MCF 10A (cell line): Measurements from ENCODE around the gene NR2F1-AS1. TPM values are rescaled to one million over a fixed set of nuclear protein-coding genes. Genes with fewer than 3 reads are reported as not detected.
A peak's percentile ranks its signal among the peaks of the same experiment; 100 is the strongest.
"Not testable (repeated sequence)": the region's sequence is repeated elsewhere in the genome, so short reads cannot be mapped to it uniquely, and the experiment has no call there.

Source experiments
- BruUV-seq: library from RNA; stranded (reverse); fragments of 400-500 nt; replicated peaks from 2 replicates; lab custom pipeline; 2021; lab: Mats Ljungman, UMichigan
- CTCF ChIA-PET: fragments of 300-600 bp; sonication (Branson Sonifier 250); formaldehyde crosslinking; extraction: SDS; loops from one replicate; lab custom pipeline; 2021; ENCODE audit warnings: antibody characterized with exemption, inconsistent platforms; lab: Yijun Ruan, JAX
- POLR2A ChIA-PET: fragments of 300-600, 350-650 bp; sonication (Branson Sonifier 250); formaldehyde crosslinking; extraction: SDS; loops from one replicate; lab custom pipeline; 2020; ENCODE audit warnings: antibody characterized with exemption, inconsistent platforms; lab: Yijun Ruan, JAX
- DNase-seq: peaks from one replicate; pipeline ENCODE4 v3.0.0-alpha.2; 2018; ENCODE audit not compliant: unreplicated experiment
- H3K27ac Mint-ChIP-seq: one replicate; pipeline ENCODE4 v1.8.0; 2022; ENCODE audit warnings: mild to moderate bottlenecking, low read depth, mixed read lengths; ENCODE audit not compliant: unreplicated experiment
- H3K27me3 Mint-ChIP-seq: one replicate; pipeline ENCODE4 v1.8.0; 2022; ENCODE audit warnings: mixed read lengths; ENCODE audit not compliant: insufficient read depth, unreplicated experiment
- H3K36me3 Mint-ChIP-seq: one replicate; pipeline ENCODE4 v1.8.0; 2022; ENCODE audit warnings: mild to moderate bottlenecking, moderate library complexity, mixed read lengths; ENCODE audit not compliant: insufficient read depth, unreplicated experiment
- H3K4me1 Mint-ChIP-seq: one replicate; pipeline ENCODE4 v1.8.0; 2022; ENCODE audit warnings: mixed read lengths; ENCODE audit not compliant: insufficient read depth, unreplicated experiment
- H3K4me3 Mint-ChIP-seq: one replicate; pipeline ENCODE4 v1.8.0; 2022; ENCODE audit warnings: mild to moderate bottlenecking, moderate library complexity, mixed read lengths; ENCODE audit not compliant: unreplicated experiment
- H3K9me3 Mint-ChIP-seq: one replicate; pipeline ENCODE4 v1.8.0; 2022; ENCODE audit warnings: mixed read lengths; ENCODE audit not compliant: unreplicated experiment
- CTCF ChIP-seq: fragments of 200-600 bp; IDR thresholded peaks from one replicate; pipeline ENCODE4 v1.8.0; 2022; ENCODE audit warnings: antibody characterized with exemption, mild to moderate bottlenecking; ENCODE audit not compliant: unreplicated experiment
- intact Hi-C: fragments of 100-400 bp; cut with micrococcal nuclease; formaldehyde crosslinking; loops from 2 replicates; pipeline ENCODE4 v1.14.1; 2022
- total RNA-seq: library from RNA; stranded (reverse); gene quantifications from 2 replicates; pipeline ENCODE4 v1.2.3, GENCODE V29; 2022

The NR2F1-AS1 gene
- total RNA-seq, 1 experiment from 2014 or later = 3.2 TPM

DNA sequence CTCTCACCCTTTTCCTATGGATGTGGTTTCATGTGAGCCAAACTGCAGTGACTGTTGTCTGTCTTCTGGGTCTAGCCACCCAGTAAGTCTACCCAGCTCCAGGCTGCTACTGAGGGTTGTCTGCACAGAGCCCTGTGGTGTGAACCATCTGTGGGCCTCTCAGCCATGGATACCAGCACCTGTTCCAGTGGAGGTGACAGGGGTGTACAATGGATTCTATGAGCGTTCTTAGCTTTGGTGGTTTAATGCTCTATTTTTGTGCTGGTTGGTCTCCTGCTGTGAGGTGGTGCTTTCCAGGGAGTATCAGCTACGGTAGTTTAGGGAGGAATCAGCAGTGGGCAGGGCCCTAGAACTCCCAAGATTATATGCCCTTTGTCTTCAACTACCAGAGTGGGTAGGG, 186.7 kb downstream of the NR2F1-AS1 start:
- Mint-ChIP-seq H3K4me1 (no peaks in the 10 kb centered on the region), H3K9me3 (peaks cover 8% of the 10 kb centered on the region), H3K36me3 (no peaks in the 10 kb centered on the region), H3K4me3 (no peak overlapping the region), H3K27ac (no peak overlapping the region), H3K27me3 (no peaks in the 10 kb centered on the region)
- DNase-seq = no peak
- ChIA-PET CTCF (interaction anchor here (0.6 kb wide), 2 partner anchors 302 to 1015 kb away, joined by 3 to 4 read pairs; no protein-coding TSS in a partner anchor), POLR2A (no interaction called here)
- no peak for TF ChIP-seq CTCF
- intact Hi-C loops = no loop called here
- BruUV-seq = no TSS peak

GRCh38 chr5:93391169-93391568, 189.8 kb downstream of the NR2F1-AS1 start:
- H3K4me1 Mint-ChIP-seq, H3K36me3 Mint-ChIP-seq, H3K27ac Mint-ChIP-seq, H3K4me3 Mint-ChIP-seq, DNase-seq, H3K9me3 Mint-ChIP-seq, intact Hi-C loops, CTCF ChIA-PET, H3K27me3 Mint-ChIP-seq, BruUV-seq, POLR2A ChIA-PET: not testable (repeated sequence)

GRCh38 chr5:93385655-93386054, 195.4 kb downstream of the NR2F1-AS1 start:
- BruUV-seq = no TSS peak
- H3K4me3 Mint-ChIP-seq = no peak overlapping the region
- peak; percentile 37 for DNase-seq
- H3K9me3 Mint-ChIP-seq = no peaks in the 10 kb centered on the region
- ChIA-PET POLR2A (interaction anchor here (0.6 kb wide), 1 partner anchor 12 kb away, joined by 3 read pairs; no protein-coding TSS in a partner anchor), CTCF (no interaction called here)
- H3K36me3 Mint-ChIP-seq = no peaks in the 10 kb centered on the region
- intact Hi-C loops = no loop called here
- no peak for TF ChIP-seq CTCF
- H3K4me1 Mint-ChIP-seq = no peaks in the 10 kb centered on the region
- H3K27ac Mint-ChIP-seq = no peak overlapping the region
- H3K27me3 Mint-ChIP-seq = no peaks in the 10 kb centered on the region

GRCh38 chr5:93384995-93385394, 196.0 kb downstream of the NR2F1-AS1 start:
- Mint-ChIP-seq H3K27ac (no peak overlapping the region), H3K36me3 (no peaks in the 10 kb centered on the region), H3K9me3 (no peaks in the 10 kb centered on the region), H3K4me3 (no peak overlapping the region), H3K27me3 (no peaks in the 10 kb centered on the region), H3K4me1 (no peaks in the 10 kb centered on the region)
- CTCF ChIA-PET = interaction anchor here (1.1 kb wide), 1 partner anchor 10 kb away, joined by 3 read pairs; no protein-coding TSS in a partner anchor
- POLR2A ChIA-PET = interaction anchor here (0.7 kb wide), 1 partner anchor 658 kb away, joined by 3 read pairs; no protein-coding TSS in a partner anchor
- no peak for DNase-seq
- no TSS peak for BruUV-seq
- intact Hi-C loops = no loop called here
- no peak for TF ChIP-seq CTCF
